H4 (cell line): ENCODE measurements around the gene METAP1D. TPM values are rescaled to one million over a fixed set of nuclear protein-coding genes. Genes with fewer than 3 reads are reported as not detected.
"Not testable (repeated sequence)": the region's sequence is repeated elsewhere in the genome, so short reads cannot be mapped to it uniquely, and the experiment has no call there.

ENCODE experiments used
- DNase-seq: peaks from one replicate; pipeline ENCODE4 v3.0.0-alpha.2; 2015; ENCODE audit warnings: low spot score
- total RNA-seq: library from RNA; depleted of rRNA; stranded (reverse); fragments of >200 nt; shearing (Covaris generic); gene quantifications from 2 replicates; pipeline ENCODE4 v1.2.3, GENCODE V29; 2014

Gene METAP1D
- total RNA-seq, 1 experiment from 2014 or later: 36.0 TPM

DNA sequence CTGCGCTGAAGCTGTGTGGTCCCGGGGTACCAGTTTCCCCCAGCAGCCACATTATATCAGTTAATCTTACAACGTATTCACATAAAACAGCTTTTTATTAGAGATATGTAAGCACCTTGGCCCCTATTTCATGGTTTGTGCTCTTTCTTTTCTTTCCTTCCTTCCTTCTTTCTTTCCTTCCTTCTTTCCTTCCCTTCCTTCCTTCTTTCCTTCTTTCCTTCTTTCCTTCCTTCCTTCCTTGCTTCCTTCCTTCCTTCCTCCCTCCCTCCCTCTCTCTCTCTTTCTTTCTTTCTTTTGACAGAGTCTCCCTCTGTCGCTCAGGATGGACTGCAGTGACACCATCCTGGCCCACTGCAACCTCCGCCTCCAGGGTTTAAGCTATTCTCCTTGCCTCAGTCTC lies 3.7 kb upstream of the METAP1D start:
- no peak for DNase-seq

- not testable (repeated sequence) for DNase-seq
Observed at GRCh38 chr2:171997031-171997430, 2.7 kb upstream of the METAP1D start.

DNA sequence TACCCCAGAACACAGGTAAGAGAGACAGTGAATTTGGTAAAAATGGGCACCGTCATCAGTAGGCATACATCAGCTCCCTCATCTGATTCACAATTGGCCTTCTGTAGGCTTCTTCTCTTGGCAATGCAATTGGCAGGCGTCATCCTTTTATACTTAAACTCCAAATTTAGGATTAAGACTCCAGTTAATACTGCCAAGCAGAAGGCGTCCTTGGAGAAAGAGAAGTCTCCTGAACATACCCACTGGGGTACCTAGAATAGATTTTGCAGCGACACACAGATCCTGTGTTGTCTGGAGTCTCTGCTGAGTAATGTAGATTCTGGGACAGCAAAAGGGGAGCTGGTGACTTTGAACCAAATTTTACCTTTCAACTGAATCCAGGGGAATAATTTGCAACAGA lies 592 bp upstream of the METAP1D start:
- DNase-seq: no peak

GRCh38 chr2:172000696-172001361 lies 1.1 kb downstream of the METAP1D start:
- DNase-seq: no peak

DNA sequence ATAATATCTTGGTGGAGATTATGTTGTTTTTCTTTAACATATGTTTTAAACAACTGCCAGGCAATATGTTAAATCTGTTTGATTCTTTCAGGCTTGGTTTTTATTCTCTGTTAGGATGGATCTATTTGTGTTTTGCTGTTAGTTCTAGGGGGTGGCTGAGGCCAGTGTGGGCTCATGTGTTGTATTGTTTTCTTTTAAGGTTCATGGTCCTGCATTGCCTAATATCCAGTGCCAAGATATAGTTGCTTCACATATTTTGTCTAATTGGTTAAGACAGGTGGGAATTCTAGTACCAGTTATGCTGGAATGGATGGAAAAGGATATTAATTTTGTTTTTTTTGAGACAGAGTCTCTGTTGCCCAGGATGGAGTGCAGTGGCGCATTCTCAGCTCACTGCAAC lies 7.6 kb downstream of the METAP1D start:
- DNase-seq: no peak

- no peak for DNase-seq
Observed at GRCh38 chr2:172009823-172010222, 10.1 kb downstream of the METAP1D start.

DNA sequence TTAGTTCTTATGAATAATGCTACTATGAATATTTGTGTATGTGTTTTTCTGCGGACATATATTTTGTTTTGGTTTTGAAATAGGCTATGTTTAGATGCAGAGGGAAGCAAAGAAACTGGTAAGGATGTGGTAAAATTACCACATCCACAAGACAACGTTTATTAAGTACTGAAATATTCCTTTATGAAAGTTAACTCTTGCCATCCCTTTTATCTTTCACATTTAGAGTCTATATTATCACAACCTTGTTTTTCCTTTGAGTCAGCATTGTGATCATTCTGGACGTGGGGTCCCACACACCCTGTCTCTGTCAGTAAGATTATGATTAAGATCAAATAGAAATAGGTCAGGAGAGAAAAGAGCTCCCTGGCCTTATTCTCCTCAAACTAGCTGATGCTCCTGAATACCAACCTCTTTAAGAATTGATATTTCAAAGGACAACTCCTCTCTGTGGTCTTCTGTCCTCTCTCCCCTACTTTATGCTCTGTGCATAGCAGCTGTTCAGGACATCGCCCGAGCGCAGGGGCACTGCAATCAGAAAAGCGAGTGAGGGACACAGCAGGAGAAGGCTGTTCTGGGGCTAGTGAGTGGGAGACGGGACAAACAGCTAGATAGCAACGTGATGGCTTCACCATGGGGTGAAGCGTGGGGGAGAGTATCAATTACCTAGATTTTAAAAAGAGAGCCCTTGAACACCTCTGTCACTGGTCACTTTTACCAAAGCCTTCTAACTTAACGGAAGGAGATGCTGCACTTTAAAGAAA lies 12.2 kb downstream of the METAP1D start:
- no peak for DNase-seq

- no peak for DNase-seq
Observed at GRCh38 chr2:172012677-172013391, 13.1 kb downstream of the METAP1D start.

DNA sequence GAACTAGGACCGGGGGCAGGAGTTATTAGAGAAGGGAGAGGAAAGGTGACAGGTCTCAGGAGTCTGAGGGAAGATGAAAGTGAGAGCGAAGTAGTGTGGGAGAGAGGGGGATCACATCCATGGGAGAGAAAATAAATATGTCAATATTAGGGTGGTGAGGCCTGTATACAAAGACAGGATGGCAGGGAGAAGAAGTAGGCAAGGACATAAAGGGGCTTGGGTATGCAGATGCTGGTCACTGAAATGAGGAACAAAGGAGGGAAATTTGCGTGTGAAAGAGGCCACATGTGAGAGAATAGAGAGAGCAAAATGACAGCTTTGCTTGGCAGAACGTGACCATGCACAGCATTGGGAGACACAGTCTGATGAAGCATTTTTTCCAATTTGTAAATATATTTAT lies 13.6 kb downstream of the METAP1D start:
- no peak for DNase-seq

DNA sequence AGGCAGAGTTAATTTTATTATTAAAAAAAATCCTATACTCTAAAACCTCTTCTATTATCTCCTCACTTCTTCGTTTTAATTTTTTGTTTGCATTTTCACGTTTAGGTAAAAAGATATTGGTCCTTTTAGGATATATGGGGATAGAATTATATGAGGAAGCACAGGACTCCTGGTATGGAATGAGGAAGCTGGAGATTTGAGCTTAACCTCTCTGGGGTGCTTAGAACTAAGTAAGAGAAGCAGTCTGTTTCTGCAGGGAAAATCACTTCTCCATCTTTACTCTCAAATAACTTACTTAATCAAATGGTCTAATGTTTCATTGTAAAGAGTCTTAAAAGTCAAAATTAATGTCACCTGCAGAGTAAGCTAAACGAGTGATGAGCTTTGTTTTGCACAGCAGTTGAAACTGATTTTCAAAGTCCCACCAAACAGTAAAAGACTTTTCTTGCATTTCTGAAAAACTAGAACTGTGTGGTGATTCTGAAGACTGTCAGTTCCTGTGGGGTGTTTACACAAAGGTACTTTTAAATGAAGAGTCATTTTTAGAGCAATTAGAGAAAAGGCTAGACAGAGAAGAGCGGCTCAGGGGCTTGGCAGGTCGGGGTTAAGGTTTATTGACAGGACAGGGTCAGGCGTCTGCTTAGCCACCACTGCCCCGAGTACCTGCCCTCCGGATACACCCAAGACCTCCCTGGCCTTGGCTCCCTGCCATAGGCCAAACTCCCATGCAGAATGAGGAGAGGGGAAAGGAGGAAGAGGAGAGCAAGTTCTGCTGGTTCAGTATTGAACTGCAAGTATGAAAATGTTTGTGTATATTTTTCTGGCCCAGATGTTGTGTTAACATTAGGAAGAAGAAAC lies 21.6 kb downstream of the METAP1D start:
- DNase-seq: peak; percentile 44

DNA sequence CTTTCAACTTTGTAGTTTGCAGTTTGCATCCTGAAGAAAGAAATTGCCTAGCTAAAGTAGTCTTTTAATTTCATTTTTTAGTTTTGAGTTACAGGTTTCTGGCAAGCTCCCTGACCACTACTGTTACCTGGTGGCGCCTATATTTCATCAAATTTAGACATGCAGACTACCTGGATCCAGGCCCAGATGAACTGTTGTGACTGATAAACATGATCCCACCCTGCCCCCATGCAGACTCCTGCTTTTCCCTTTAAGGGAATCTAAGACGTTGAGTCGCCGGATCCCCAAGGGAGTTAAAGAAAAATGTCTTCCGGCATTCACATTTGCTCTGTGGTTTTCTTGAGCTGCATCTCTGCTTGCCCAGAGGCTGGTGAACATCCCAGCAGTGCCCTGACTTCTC lies 22.2 kb downstream of the METAP1D start:
- peak; percentile 75 for DNase-seq

DNA sequence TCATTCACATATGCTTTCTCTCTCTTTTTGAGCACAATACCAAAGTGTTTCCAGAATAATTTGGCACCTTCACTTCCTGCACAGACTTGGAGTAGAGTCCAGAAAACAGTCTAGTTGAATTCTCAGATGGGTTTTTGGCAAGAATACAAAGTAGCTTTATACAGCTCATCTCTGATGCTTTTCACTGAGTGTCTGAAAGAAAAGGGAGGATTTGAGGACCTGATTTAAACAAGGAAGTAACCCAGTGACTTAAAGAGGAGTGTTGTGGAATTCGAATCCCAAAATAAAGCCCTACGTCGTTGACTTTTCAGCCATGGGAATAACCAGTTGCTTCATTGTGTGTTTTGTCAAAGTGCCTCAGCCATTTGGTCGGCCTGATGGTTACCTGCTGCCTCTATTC lies 31.8 kb downstream of the METAP1D start:
- DNase-seq: no peak

DNA sequence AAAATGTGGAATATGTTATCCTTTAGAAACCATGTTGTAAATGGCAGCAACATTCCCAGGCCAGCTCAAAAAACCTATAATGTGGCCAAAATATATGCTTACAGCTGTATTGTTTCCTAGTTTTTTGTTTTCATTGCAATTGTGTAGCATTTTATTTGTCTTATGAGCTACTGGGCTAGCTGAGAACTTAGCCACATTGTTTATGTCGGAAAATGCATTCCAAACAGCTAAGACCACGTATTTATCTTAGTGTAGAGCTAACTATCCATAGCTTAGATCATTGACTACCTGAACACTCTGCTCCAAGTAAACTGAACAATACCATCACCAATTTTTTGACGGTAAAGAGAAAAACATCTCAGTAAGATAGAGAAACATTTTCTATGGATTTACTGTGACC lies 38.4 kb downstream of the METAP1D start:
- peak; percentile 68 for DNase-seq

DNA sequence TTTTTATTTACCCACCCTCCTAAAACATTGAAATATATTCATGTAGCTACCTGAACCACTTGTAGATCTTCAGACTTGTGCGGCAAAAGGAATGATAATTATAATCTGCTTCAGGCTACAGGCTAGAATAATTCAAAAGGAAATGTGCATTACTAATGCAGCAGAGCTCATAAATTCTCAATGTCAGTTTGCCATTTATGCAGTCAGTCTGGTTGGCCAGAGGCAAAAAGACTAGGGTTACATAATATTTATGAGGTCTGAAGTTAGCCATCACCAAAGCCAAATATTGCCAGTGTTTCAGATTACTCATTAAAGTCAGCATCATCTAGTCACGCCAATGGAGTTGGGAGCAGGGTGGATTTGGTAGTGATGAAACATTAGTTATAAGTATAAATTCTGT lies 38.9 kb downstream of the METAP1D start:
- peak; percentile 80 for DNase-seq

DNA sequence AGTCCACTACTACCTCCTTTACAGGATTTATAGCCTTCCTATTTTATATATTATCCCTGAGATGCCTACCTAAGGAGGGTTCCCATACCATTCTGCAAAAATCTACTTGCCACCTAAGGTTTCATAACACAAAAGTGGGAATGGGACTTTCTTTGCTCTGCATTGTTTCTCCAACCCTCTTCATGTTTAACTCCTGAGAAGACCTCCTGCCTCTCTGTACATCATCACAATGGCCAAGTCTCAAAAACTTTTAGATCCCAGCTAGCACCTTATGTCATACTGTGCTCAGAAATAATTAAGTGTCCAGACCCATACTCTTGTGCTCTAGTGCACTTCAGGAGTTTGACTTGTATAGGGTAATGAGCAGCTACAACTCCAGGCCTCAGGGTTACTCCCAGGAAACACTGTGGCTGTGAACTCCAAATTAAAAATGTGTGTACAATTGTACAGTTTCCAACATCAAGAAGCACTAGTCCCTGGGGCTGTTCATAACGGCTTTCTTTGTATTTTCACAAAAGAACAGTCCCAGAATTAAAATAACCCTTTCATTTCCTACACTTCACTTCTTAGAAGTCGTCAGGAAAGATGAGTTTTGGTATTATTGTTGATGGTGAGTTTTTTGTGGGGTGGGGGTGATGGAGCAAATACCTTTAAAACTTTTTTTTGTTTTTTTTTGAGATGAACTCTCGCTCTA lies 39.4 kb downstream of the METAP1D start:
- peak; percentile 18 for DNase-seq

DNA sequence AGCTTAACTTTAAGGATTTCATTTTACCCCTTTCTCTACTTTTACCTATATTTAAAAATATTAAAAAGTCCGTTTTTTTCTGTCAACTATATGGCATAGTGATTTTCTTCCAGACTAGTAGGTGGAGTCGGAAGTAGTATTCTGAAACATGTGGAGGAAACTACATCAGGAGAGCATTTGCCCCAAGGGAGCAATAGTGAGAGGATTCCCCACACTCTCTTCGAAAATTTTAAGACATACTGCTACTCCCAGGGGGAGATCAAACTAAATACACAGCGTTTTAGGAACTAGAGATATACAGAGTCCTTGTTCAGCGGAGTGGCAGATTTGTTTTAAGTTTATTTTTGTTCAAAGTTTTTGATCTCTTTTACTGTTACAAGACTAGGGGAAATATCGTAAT lies 40.6 kb downstream of the METAP1D start:
- no peak for DNase-seq

DNA sequence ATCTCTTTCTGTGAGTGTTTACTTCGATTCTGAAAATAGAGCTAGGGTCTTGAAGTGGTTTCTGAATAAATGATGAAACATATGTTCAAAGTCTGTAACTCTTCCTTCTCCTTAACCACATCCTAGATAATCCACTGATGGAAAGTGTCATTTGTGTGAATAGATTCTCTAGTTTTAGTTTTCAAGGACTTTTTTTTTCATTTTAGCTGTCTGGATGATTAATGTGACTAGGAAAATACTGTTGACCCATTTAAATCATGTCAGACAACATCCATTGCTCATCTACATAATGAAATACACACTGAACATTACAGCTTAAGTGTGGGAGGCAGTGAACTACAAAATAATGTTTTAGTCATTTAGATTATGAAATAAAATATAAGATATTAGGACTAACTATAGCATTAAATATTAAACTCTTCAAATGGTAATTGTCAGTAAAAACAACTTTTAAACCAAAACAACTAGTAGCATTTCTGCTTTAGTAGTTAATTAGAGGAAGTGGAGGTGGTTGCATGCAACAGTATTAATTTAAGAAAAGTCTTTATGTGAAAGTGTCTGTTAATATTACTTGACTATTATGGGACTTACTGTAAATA lies 46.4 kb downstream of the METAP1D start:
- DNase-seq: peak; percentile 33

DNA sequence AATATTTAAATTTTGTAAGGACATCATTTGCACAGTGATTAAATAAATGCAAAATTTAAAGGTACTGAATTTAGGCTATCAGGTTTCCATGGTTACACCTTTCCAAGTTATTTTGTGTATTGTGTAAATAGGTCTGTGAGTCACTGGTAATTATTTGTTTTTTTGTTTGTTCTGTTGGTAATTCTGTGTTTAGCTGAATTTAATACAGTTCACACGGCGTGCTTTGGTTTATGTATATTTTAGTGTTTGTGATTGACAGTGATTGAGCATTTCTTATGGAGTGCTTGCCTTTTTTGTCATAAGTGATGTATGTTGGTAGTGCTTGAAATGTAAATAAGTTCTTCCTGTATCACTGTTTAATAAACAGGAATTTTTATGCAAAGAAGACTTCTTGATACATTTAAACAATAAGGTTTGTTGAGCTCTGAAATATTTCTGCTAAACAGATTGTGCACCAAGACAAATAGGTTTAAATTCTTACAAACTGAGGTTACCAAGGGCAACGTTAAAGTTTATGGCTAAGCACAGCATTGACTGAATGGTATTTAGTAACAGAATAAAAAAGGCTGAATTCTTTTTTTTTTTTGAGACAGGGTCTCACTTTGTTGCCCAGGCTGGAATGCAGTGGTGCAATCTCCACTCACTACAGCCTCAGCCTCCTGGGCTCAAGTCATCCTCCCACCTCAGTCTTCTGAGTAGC lies 47.3 kb downstream of the METAP1D start:
- no peak for DNase-seq

- DNase-seq: no peak
Observed at GRCh38 chr2:172047566-172048507, 48.1 kb downstream of the METAP1D start.
